UCSD-AML1 (cell line): ENCODE data around the gene SYNRG.
A peak's percentile ranks its signal among the peaks of the same experiment; 100 is the strongest.
"Not testable (repeated sequence)": the region's sequence is repeated elsewhere in the genome, so short reads cannot be mapped to it uniquely, and the experiment has no call there.

ENCODE experiments used
- DNase-seq: peaks from one replicate; lab custom pipeline; 2025; ENCODE audit not compliant: unreplicated experiment; lab: John Stamatoyannopoulos, UW

Gene SYNRG

GRCh38 chr17:37545486-37545885 lies 63.7 kb downstream of the SYNRG start:
- no peak for DNase-seq

- no peak for DNase-seq
These were observed 65.6 kb downstream of the SYNRG start for GRCh38 chr17:37543637-37544052.

- DNase-seq: no peak
These were observed 67.1 kb downstream of the SYNRG start for GRCh38 chr17:37541880-37542660.

- no peak for DNase-seq
These were observed 70.1 kb downstream of the SYNRG start for GRCh38 chr17:37538981-37539659.

GRCh38 chr17:37535906-37536305 lies 73.3 kb downstream of the SYNRG start:
- DNase-seq: no peak

GRCh38 chr17:37532756-37533155 lies 76.5 kb downstream of the SYNRG start:
- DNase-seq: no peak

- no peak for DNase-seq
These were observed 78.8 kb downstream of the SYNRG start for GRCh38 chr17:37530420-37530819.

- DNase-seq: no peak
These were observed 81.9 kb downstream of the SYNRG start for GRCh38 chr17:37527249-37527851.

GRCh38 chr17:37523715-37524219 lies 85.5 kb downstream of the SYNRG start:
- no peak for DNase-seq

GRCh38 chr17:37521821-37522220 lies 87.4 kb downstream of the SYNRG start:
- no peak for DNase-seq

GRCh38 chr17:37520174-37520573 lies 89.0 kb downstream of the SYNRG start:
- DNase-seq: no peak

- DNase-seq: peak; percentile 20
These were observed 89.8 kb downstream of the SYNRG start for GRCh38 chr17:37519251-37519985.

GRCh38 chr17:37518826-37519225 lies 90.4 kb downstream of the SYNRG start:
- no peak for DNase-seq

- DNase-seq: no peak
These were observed 91.3 kb downstream of the SYNRG start for GRCh38 chr17:37517881-37518280.

- no peak for DNase-seq
These were observed 93.1 kb downstream of the SYNRG start for GRCh38 chr17:37516127-37516571.

GRCh38 chr17:37513711-37514110 lies 95.5 kb downstream of the SYNRG start:
- no peak for DNase-seq

GRCh38 chr17:37512442-37513068 lies 96.7 kb downstream of the SYNRG start:
- no peak for DNase-seq

- not testable (repeated sequence) for DNase-seq
These were observed 97.6 kb downstream of the SYNRG start for GRCh38 chr17:37511642-37512041.

GRCh38 chr17:37510056-37510455 lies 99.2 kb downstream of the SYNRG start:
- no peak for DNase-seq

- no peak for DNase-seq
These were observed 102.1 kb downstream of the SYNRG start for GRCh38 chr17:37507111-37507510.

- peak; percentile 24 for DNase-seq
These were observed 102.5 kb downstream of the SYNRG start for GRCh38 chr17:37506678-37507077.
